Astrocyte of the spinal cord (primary cell): ENCODE data around the gene PGGT1B.

Experiments
- DNase-seq: peaks from one replicate; pipeline ENCODE4 v3.0.0; 2011; ENCODE audit warnings: low read depth, low spot score
- H3K4me3 ChIP-seq: 2 replicates; pipeline ENCODE4 v1.5.1; 2011; ENCODE audit warnings: low read depth, mild to moderate bottlenecking, low read length, moderate library complexity
- in situ Hi-C: cut with HindIII; loops from 2 replicates; pipeline ENCODE4 v1.10.0; 2017; ENCODE audit warnings: low sequenced_read_pairs
- TF ChIP-seq, protein P1 (sequence below): IDR thresholded peaks from 2 replicates; pipeline ENCODE4 v1.5.1; 2012; ENCODE audit warnings: low read depth, mild to moderate bottlenecking, low read length, inconsistent platforms

The PGGT1B gene

DNA sequence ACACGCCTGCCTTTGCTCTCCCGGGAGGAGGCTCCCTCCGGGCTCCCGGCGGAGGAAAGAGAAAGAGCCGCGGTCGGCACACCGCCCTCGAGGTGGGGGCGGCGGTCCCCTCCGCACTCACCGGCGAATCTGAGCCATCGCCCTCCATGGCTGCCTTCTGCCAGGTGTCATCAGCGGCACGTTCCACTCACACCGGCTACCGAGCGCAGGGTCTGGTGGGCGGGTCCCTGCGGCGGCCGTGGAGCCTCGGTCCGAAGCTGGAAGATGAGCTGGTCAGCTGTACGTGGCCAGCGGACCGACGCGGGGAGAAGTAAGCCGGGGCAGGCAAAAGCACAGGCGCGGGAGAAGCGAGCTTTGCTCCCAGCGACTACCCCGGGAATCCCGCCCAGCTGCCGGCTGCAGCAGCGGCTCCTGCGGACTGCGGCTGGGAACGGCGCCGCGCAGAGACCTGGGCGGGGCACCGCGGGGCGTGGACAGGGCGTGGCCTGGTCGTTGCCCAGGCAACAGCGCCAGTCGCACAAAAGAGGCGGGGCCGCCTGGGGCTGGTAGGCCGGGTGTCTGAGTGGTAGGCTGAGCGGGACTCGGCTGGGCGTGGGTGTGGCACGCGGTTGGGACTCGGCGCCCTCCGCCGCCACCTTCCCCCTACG is 93.1 kb downstream of the PGGT1B start, which contains the start of gene TRIM36:
Gene TRIM36, minus strand, starts transcription at position 422 of the 647 bp plus-strand sequence. Its CDS starts 274 bp downstream, at position 148.
- TF ChIP-seq, protein P1, sequence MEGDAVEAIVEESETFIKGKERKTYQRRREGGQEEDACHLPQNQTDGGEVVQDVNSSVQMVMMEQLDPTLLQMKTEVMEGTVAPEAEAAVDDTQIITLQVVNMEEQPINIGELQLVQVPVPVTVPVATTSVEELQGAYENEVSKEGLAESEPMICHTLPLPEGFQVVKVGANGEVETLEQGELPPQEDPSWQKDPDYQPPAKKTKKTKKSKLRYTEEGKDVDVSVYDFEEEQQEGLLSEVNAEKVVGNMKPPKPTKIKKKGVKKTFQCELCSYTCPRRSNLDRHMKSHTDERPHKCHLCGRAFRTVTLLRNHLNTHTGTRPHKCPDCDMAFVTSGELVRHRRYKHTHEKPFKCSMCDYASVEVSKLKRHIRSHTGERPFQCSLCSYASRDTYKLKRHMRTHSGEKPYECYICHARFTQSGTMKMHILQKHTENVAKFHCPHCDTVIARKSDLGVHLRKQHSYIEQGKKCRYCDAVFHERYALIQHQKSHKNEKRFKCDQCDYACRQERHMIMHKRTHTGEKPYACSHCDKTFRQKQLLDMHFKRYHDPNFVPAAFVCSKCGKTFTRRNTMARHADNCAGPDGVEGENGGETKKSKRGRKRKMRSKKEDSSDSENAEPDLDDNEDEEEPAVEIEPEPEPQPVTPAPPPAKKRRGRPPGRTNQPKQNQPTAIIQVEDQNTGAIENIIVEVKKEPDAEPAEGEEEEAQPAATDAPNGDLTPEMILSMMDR = no peak
- H3K4me3 ChIP-seq = peak within 1 kb of the TSS; percentile 84
- DNase-seq = peak; percentile 94
- in situ Hi-C loops = no loop called here

GRCh38 chr5:115168829-115169486 is 93.7 kb downstream of the PGGT1B start:
- no peak for DNase-seq
- in situ Hi-C loops = no loop called here
- TF ChIP-seq, protein P1 = no peak
- H3K4me3 ChIP-seq = peak overlapping the region; percentile 84

DNA sequence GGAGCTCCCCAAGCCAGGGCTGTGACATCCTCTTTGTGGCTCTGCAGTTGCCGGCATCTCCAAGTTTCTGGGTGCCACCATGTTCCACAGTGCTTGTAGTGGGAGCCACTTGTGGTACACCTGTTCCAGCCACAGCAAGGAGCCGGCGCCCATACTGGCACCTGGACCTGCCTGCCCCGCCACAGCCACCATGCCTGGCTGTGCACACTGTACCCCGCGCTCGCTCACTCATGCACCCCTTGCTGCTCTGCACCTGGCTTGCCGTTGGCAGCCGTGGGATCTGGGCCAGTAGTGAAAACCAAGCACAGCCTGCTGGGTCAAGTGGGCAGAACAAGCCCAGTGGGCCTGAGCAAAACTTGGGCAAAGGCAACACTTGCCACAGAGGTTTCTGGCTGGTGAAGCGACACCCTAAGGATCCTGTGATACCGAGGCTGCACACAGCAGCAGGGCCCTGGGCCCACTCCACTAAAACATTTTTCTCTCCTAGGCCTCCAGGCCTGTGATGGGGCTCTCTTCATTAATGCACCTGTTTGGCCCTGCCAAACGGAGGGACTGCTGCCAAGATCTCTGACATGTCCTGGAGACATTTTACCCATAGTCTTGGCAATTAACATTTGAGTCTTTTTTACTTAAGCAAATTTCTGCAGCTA is 95.8 kb downstream of the PGGT1B start:
- TF ChIP-seq, protein P1 = no peak
- no peak for DNase-seq
- in situ Hi-C loops = no loop called here
- no peak overlapping the region for H3K4me3 ChIP-seq

GRCh38 chr5:115165790-115166189 is 96.9 kb downstream of the PGGT1B start:
- DNase-seq = no peak
- in situ Hi-C loops = no loop called here
- TF ChIP-seq, protein P1 = no peak
- no peak overlapping the region for H3K4me3 ChIP-seq

DNA sequence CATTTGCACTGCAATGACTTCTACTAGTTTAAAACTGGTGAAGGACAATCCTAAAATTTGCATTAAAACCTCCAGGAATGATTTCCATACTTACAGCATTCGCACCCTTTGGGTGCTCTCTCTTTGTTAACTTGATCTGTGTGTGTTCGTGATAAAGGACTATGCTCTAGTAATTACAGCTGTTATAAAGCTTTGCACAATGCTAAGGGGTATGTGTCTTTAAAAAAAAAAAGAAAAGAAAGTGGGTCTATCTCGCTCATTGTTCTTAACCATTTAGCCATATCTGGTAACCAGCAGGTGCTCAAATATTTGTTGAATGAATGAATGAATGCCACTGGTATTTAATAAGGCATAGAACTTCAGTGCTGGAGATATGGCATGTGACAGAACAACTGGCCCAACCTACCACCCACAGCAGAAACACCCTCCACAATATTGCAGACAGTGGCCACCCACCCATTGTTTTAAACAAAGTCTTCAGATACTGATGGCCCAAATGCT is 101.7 kb downstream of the PGGT1B start:
- TF ChIP-seq, protein P1 = no peak
- no peak for DNase-seq
- in situ Hi-C loops = no loop called here

More for the DNA sequence above, 101.7 kb downstream of the PGGT1B start:
- no peak overlapping the region for H3K4me3 ChIP-seq
